Retinal pigment epithelial cell (primary cell): ENCODE data around the gene DIS3L2.

Experiments
- DNase-seq: peaks from one replicate; pipeline ENCODE4 v3.0.0-alpha.2; 2010; ENCODE audit warnings: low read depth
- H3K4me3 ChIP-seq: 2 replicates; pipeline ENCODE4 v1.5.1; 2011; ENCODE audit warnings: mild to moderate bottlenecking, low read length, control low read depth, moderate library complexity
- TF ChIP-seq, protein P1 (sequence below): conservative IDR thresholded peaks from 2 replicates; pipeline ENCODE4 v1.5.1; 2011; ENCODE audit warnings: low read depth, low read length, control low read depth, inconsistent platforms

Gene DIS3L2

DNA sequence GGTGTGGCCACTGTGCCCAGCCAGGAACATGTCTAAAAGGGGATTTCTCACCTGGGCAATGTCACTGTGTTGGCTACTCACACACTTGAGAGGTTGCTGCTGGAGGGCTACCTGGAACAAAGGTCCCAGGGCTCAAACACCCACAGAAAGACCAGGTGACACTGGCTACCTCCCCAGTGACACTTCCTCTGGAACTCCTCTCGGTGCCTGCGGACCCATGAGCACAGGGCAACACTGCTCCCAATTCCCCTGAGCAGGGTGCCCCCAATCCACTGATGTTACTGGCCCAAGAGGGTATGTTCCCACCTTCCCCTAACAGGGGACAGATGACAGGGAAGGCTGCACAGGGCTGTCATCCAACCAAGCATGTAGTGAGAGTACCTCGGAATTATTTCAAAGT, 41.1 kb upstream of the DIS3L2 start:
- H3K4me3 ChIP-seq: no peak overlapping the region
- TF ChIP-seq, protein P1, sequence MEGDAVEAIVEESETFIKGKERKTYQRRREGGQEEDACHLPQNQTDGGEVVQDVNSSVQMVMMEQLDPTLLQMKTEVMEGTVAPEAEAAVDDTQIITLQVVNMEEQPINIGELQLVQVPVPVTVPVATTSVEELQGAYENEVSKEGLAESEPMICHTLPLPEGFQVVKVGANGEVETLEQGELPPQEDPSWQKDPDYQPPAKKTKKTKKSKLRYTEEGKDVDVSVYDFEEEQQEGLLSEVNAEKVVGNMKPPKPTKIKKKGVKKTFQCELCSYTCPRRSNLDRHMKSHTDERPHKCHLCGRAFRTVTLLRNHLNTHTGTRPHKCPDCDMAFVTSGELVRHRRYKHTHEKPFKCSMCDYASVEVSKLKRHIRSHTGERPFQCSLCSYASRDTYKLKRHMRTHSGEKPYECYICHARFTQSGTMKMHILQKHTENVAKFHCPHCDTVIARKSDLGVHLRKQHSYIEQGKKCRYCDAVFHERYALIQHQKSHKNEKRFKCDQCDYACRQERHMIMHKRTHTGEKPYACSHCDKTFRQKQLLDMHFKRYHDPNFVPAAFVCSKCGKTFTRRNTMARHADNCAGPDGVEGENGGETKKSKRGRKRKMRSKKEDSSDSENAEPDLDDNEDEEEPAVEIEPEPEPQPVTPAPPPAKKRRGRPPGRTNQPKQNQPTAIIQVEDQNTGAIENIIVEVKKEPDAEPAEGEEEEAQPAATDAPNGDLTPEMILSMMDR: no peak
- no peak for DNase-seq

DNA sequence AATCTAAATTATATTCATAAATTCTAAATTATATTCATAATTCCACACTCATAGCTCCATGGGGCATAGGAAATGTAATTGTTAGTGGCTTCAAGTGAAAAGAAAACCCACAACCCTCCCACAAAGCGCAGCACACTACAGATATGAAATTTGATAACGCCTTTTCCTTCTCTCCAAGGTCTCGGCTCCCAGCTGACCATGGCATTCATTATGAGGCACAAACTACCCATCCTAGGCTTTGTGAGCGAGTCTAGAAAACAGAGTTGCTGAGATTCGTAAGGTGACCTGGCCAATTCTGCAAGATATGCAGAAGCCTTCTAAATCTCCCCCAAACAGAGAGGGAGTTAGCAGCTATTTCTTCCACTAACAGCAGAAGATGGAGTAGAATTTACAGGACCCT, 40.7 kb upstream of the DIS3L2 start:
- TF ChIP-seq, protein P1: no peak
- no peak for DNase-seq
- H3K4me3 ChIP-seq: no peak overlapping the region

DNA sequence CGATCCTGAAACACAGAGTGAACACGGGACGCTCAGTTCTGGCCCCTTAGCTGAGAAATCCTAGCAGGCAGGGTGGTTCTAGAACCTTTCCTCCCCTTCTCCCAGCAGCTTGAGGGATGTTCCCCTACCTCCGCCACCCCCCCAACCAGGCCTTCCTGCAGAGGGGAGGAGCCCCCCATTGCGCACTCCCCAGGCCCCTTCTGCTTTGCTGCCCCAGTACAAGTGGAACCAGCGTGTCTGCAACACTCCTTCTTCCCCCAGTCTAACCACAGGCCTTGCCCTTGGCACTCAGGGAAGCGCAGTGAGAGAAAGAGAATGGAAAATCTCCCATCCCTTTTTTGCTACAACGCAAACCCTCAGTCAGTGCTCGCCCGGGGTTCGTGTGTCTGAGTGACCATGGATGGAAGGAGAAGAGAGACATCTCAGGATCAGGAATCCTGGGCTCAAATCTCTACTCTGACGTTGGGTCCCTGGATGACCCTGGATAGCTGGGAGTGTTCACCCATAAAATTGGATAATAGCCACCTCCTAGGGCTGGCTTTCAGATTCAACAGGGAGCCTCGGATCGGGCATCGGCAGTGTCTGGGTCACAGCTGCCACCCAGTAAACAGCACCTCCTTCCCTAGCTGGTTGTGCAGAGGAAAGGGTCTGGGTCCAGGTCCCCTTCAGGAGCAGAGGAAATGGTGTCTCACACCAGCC, 39.1 kb upstream of the DIS3L2 start:
- DNase-seq: no peak
- H3K4me3 ChIP-seq: no peak overlapping the region
- TF ChIP-seq, protein P1: no peak

DNA sequence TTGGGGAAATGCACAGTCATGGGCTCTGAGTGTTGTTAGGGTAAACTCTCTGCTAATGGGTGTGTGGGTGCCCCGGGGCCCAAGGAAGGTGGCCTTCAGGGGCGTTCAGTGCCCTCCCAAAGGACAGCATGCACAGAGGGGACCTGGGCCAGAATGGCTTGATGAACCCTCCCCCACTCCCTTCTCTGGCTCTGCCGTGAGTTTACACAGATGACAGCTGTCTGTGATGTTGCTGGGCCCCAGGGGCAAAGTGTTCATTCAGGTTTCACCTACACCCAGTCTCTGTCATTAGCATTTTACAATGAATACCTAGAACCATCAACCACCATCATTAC, 38.5 kb upstream of the DIS3L2 start:
- TF ChIP-seq, protein P1: no peak
- no peak overlapping the region for H3K4me3 ChIP-seq
- no peak for DNase-seq

DNA sequence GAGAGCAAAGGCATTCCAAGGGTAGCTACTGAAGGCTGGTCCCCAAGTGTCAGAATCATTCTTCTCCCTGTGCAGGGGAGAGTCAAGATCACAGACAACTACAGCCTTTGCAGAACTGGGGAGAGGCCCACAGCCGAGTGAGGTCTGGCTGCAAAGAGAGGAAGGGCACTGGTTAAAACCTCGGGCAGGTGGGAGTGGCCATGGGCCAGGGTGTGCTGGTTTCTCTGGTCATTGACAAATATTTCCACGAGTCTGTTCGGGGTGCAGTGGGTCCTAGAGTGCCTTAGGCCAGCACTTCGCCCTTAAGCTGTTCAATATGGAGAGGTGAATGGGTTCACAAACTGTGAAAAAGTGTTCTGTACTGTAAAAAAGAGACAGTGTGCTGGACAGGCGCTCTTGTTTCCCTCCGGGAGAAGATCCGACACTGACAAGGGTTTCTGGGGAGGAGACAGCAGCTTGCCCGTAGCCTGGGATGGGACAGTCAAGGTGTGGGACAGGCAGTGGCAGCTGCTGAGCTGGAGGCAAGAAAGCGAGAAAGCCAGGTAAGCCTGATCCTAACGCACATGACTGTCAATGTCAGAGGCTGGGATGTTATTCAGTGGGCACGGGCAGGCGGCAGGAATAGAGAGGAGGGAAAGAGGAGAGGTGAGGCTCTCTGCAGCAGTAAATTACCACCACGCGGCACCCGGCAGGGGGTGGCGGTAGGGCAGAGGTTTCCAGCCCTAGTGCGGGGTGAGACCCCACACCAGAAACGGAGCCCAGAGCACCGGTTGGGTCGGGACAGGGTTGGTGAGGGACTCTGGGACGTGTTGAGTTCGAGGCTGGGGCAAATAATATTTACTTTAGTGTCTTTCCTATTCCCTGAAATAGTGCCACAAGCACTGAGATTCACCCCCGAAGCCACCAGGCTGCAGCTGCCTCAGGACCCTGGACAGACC, 37.3 kb upstream of the DIS3L2 start:
- no peak for DNase-seq
- TF ChIP-seq, protein P1: no peak
- no peak overlapping the region for H3K4me3 ChIP-seq

DNA sequence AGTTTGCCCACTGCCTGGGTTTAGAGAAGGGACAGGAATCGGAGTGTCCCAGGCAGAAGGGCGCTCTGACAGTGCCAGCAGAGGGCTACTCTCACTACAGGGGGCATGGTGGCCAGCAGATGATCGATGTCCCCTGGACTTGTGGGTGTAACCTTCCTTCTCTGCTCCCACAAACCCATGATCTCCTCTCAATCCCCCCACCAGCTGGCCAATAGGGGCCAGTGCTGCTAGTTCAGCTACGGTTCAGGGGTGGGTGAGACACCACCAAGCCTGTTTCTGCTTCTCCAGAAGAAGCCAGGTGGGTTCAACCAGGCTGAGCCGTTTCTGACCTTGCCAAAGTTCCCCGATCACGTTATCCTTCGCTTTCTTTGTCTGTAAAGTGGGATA, 36.6 kb upstream of the DIS3L2 start:
- no peak overlapping the region for H3K4me3 ChIP-seq
- DNase-seq: no peak

More for the DNA sequence above, 36.6 kb upstream of the DIS3L2 start:
- TF ChIP-seq, protein P1: no peak
